Fibroblast of lung (primary cell): ENCODE results near the gene ATP8B2. TPM values are rescaled to one million over a fixed set of nuclear protein-coding genes. Genes with fewer than 3 reads are reported as not detected.
"Not testable (repeated sequence)": the region's sequence is repeated elsewhere in the genome, so short reads cannot be mapped to it uniquely, and the experiment has no call there.

ENCODE experiments used
- DNase-seq, 2 donors: peaks; one replicate each; pipeline versions ENCODE4 v3.0.0 to v3.0.0-alpha.2; 2010; ENCODE audit warnings: low read depth in 2 of 2
- H2AFZ ChIP-seq: 2 replicates; pipeline ENCODE4 v1.5.1; 2012; ENCODE audit warnings: low read length, control low read depth, inconsistent platforms
- H3K27ac ChIP-seq: 2 replicates; pipeline ENCODE4 v1.5.1; 2011; ENCODE audit warnings: low read length, control low read depth; ENCODE audit not compliant: insufficient read depth
- H3K27me3 ChIP-seq: 2 replicates; pipeline ENCODE4 v1.5.1; 2011; ENCODE audit warnings: mild to moderate bottlenecking, low read length; ENCODE audit not compliant: control insufficient read depth, insufficient read depth
- H3K36me3 ChIP-seq: 2 replicates; pipeline ENCODE4 v1.5.1; 2011; ENCODE audit warnings: low read length; ENCODE audit not compliant: control insufficient read depth, insufficient read depth
- H3K4me1 ChIP-seq: 2 replicates; pipeline ENCODE4 v1.5.1; 2011; ENCODE audit warnings: low read length; ENCODE audit not compliant: control insufficient read depth, insufficient read depth; ENCODE audit errors: extremely low read depth
- H3K4me2 ChIP-seq: 2 replicates; pipeline ENCODE4 v1.5.1; 2011; ENCODE audit warnings: low read length, control low read depth; ENCODE audit not compliant: insufficient read depth; ENCODE audit errors: extremely low read depth
- H3K4me3 ChIP-seq, 4 experiments: fragments of 200-600 bp in 1 of 4; sonication (generic) in 1 of 4; replicated peaks in 1 of 4; 2 replicates each; pipeline ENCODE4 v1.5.1; 2011 to 2016; ENCODE audit warnings: low read length in 4 of 4, low read depth in 3 of 4, mild to moderate bottlenecking in 3 of 4, control low read depth in 2 of 4, inconsistent platforms in 1 of 4, mixed read lengths in 1 of 4; ENCODE audit not compliant: insufficient read depth in 1 of 4; ENCODE audit errors: control extremely low read depth in 1 of 4
- H3K79me2 ChIP-seq: 2 replicates; pipeline ENCODE4 v1.5.1; 2012; ENCODE audit warnings: mild to moderate bottlenecking, low read length, inconsistent platforms; ENCODE audit not compliant: control insufficient read depth, insufficient read depth
- H3K9ac ChIP-seq: 2 replicates; pipeline ENCODE4 v1.5.1; 2011; ENCODE audit warnings: mild to moderate bottlenecking, low read length, control low read depth; ENCODE audit not compliant: insufficient read depth
- H3K9me3 ChIP-seq: 2 replicates; pipeline ENCODE4 v1.5.1; 2012; ENCODE audit warnings: low read depth, low read length; ENCODE audit not compliant: control insufficient read depth, insufficient read depth
- H4K20me1 ChIP-seq: 2 replicates; pipeline ENCODE4 v1.5.1; 2011; ENCODE audit warnings: low read length; ENCODE audit not compliant: control insufficient read depth, insufficient read depth; ENCODE audit errors: extremely low read depth
- EZH2 ChIP-seq: IDR thresholded peaks from 2 replicates; pipeline ENCODE4 v1.5.1; 2012; ENCODE audit warnings: low read length, control low read depth, mild to moderate bottlenecking; ENCODE audit errors: missing control alignments
- polyA plus RNA-seq, 2 donors: library from polyadenylated mRNA; depleted of rRNA in 1 of 2; stranded (reverse) in 1 of 2; unstranded in 1 of 2; fragments of >200 nt; gene quantifications; 2 replicates each; pipeline ENCODE4 v1.2.1, GENCODE V29; 2011 to 2012; ENCODE audit warnings: missing spikeins in 1 of 2
- total RNA-seq: library from RNA; depleted of rRNA; stranded (reverse); fragments of >200 nt; gene quantifications from 2 replicates; pipeline ENCODE4 v1.2.1, GENCODE V29; 2014
- TF ChIP-seq, protein P1 (sequence below), 2 donors: IDR thresholded peaks in 1 of 2; conservative IDR thresholded peaks in 1 of 2; 1 replicate in 1 of 2; 2 replicates in 1 of 2; pipeline ENCODE4 v1.5.1; 2011 to 2012; ENCODE audit warnings: low read length in 2 of 2, control low read depth in 1 of 2, inconsistent platforms in 1 of 2, low read depth in 1 of 2, mild to moderate bottlenecking in 1 of 2

Gene ATP8B2
- total and polyA plus RNA-seq, 2 donors (not counting 1 experiment from before 2014, with no cell fraction given) = 101 to 205 TPM

DNA sequence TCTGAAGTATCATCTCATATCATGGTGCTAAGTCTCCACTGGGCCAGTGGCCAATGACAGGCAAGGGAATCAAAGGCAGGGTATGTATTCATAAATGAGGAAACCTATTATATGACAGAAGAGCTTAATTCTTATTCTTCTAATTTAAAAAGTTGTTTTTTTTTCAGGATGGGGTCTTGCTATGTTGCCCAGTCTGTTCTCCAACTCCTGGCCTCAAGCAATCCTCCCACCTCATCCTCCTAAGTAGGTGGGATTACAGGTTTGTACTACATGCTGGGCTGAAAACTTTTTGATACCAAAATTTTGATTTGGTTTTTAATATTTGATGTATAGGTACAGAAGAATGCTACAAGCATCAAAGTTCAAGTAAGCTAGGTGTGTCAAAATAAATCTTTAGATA is 35.0 kb downstream of the ATP8B2 start:
- Histone ChIP-seq H4K20me1 (no peaks in the 10 kb centered on the region), H3K4me3 (no peak overlapping the region), H3K27me3 (peaks cover 4% of the 10 kb centered on the region), H3K9ac (no peak overlapping the region), H3K27ac (no peak overlapping the region), H3K79me2 (no peaks in the 10 kb centered on the region), H3K4me1 (no peaks in the 10 kb centered on the region), H3K36me3 (no peaks in the 10 kb centered on the region), H3K9me3 (no peaks in the 10 kb centered on the region), H2AFZ (no peak overlapping the region), H3K4me2 (no peak overlapping the region)
- no peak for DNase-seq
- TF ChIP-seq, protein P1, sequence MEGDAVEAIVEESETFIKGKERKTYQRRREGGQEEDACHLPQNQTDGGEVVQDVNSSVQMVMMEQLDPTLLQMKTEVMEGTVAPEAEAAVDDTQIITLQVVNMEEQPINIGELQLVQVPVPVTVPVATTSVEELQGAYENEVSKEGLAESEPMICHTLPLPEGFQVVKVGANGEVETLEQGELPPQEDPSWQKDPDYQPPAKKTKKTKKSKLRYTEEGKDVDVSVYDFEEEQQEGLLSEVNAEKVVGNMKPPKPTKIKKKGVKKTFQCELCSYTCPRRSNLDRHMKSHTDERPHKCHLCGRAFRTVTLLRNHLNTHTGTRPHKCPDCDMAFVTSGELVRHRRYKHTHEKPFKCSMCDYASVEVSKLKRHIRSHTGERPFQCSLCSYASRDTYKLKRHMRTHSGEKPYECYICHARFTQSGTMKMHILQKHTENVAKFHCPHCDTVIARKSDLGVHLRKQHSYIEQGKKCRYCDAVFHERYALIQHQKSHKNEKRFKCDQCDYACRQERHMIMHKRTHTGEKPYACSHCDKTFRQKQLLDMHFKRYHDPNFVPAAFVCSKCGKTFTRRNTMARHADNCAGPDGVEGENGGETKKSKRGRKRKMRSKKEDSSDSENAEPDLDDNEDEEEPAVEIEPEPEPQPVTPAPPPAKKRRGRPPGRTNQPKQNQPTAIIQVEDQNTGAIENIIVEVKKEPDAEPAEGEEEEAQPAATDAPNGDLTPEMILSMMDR (conservative IDR thresholded peaks at IDR 0.05 in 1 of 2, IDR thresholded peaks at IDR 0.05 in 1 of 2; ENCODE audit: low read depth in 1 of 2, low read length in 2 of 2) = no peak
- TF ChIP-seq EZH2 = no peak

DNA sequence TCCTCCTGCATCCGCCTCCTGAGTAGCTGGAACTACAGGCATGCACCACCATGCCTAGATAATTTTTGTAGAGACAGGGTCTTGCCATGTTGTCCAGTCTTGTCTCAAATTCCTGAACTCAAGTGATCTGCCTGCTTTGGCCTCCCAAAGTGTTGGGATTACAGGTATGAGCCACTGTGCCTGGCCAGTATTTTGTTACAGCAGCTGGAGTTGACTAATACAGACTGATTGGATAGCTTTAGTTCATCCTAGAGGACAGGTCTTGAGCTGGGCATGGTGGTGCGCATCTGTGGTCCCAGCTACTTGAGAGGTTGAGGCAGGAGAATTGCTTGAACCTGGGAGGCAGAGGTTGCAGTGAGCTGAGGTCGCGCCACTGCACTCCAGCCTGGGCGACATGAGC is 35.6 kb downstream of the ATP8B2 start:
- not testable (repeated sequence) for H3K4me1 ChIP-seq, H3K4me2 ChIP-seq, H4K20me1 ChIP-seq, H3K36me3 ChIP-seq, H3K4me3 ChIP-seq, H3K9ac ChIP-seq, H3K9me3 ChIP-seq, DNase-seq, H3K27ac ChIP-seq, H3K27me3 ChIP-seq, H2AFZ ChIP-seq, H3K79me2 ChIP-seq

DNA sequence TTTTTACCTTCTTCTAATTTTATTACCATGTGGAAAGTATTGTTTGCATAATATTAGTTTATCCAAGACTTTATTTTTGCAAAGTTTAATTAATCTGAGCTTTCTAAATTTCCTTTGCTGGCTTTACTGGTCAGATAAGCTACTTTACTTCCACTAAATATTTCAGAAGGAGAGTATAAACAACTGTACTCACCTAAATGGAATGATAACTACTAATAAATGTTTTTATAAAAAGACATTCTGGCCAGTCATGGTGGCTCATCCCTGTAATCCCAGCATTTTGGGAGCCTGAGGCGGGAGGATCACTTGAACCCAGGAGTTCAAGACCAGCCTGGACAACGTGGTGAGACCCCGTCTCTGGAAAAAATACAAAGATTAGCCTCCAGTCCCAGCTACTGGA is 36.0 kb downstream of the ATP8B2 start:
- no peak for DNase-seq
- no peaks in the 10 kb centered on the region for H3K27me3 ChIP-seq

More for the DNA sequence above, 36.0 kb downstream of the ATP8B2 start:
- Histone ChIP-seq H3K79me2 (no peaks in the 10 kb centered on the region), H3K27ac (no peak overlapping the region), H3K9ac (no peak overlapping the region), H3K4me3 (no peak overlapping the region), H3K9me3 (no peaks in the 10 kb centered on the region), H2AFZ (no peak overlapping the region), H3K4me2 (no peak overlapping the region), H4K20me1 (no peaks in the 10 kb centered on the region), H3K36me3 (no peaks in the 10 kb centered on the region), H3K4me1 (no peaks in the 10 kb centered on the region)
- TF ChIP-seq, protein P1 (conservative IDR thresholded peaks at IDR 0.05 in 1 of 2, IDR thresholded peaks at IDR 0.05 in 1 of 2; ENCODE audit: low read depth in 1 of 2, low read length in 2 of 2) = no peak
- TF ChIP-seq EZH2 = no peak
